ENCODE results near the gene ZNF197.
"Not testable (repeated sequence)": the region's sequence is repeated elsewhere in the genome, so short reads cannot be mapped to it uniquely, and the experiment has no call there.

The ZNF197 gene

GRCh38 chr3:44661189-44661588 is 36.4 kb downstream of the ZNF197 start:
- no peak overlapping the region for H3K4me3 ChIP-seq (ENCODE audit: low read depth, low read length)

- H3K4me3 ChIP-seq (ENCODE audit: low read depth, low read length): no peak overlapping the region
These were observed 40.3 kb downstream of the ZNF197 start for GRCh38 chr3:44665173-44665572.

GRCh38 chr3:44666346-44666745 is 41.5 kb downstream of the ZNF197 start:
- H3K4me3 ChIP-seq (ENCODE audit: low read depth, low read length): no peak overlapping the region

GRCh38 chr3:44669760-44670159 is 44.9 kb downstream of the ZNF197 start:
- H3K4me3 ChIP-seq (ENCODE audit: low read depth, low read length): no peak overlapping the region

- not testable (repeated sequence) for H3K4me3 ChIP-seq (ENCODE audit: low read depth, low read length)
These were observed 48.6 kb downstream of the ZNF197 start for GRCh38 chr3:44673466-44673865.

GRCh38 chr3:44674211-44674610 is 49.4 kb downstream of the ZNF197 start:
- H3K4me3 ChIP-seq (ENCODE audit: low read depth, low read length): no peak overlapping the region

GRCh38 chr3:44678480-44679116 is 53.8 kb downstream of the ZNF197 start:
- no peak overlapping the region for H3K4me3 ChIP-seq (ENCODE audit: low read depth, low read length)

- H3K4me3 ChIP-seq (ENCODE audit: low read depth, low read length): no peak overlapping the region
These were observed 56.2 kb downstream of the ZNF197 start for GRCh38 chr3:44680921-44681455.

GRCh38 chr3:44682182-44682896 is 57.5 kb downstream of the ZNF197 start:
- no peak overlapping the region for H3K4me3 ChIP-seq (ENCODE audit: low read depth, low read length)

GRCh38 chr3:44685128-44685800 is 60.4 kb downstream of the ZNF197 start:
- peak overlapping the region; percentile 57 for H3K4me3 ChIP-seq (ENCODE audit: low read depth, low read length)

GRCh38 chr3:44687898-44688297 is 63.1 kb downstream of the ZNF197 start:
- no peak overlapping the region for H3K4me3 ChIP-seq (ENCODE audit: low read depth, low read length)
